GM23338 (cell line): ENCODE results near the gene MAP2K2.

Experiments used
- CTCF ChIP-seq, 2 experiments: fragments of 200-600 bp in 1 of 2; sonication (generic) in 1 of 2; conservative IDR thresholded peaks; 2 replicates each; pipeline versions ENCODE4 v1.5.1 to v1.6.1; 2016 to 2017; ENCODE audit warnings: antibody characterized with exemption in 2 of 2, low read depth in 2 of 2, mild to moderate bottlenecking in 2 of 2, moderate library complexity in 1 of 2
- ETS1 ChIP-seq: IDR thresholded peaks from 2 replicates; pipeline ENCODE4 v1.6.1; 2016; ENCODE audit warnings: antibody characterized with exemption
- POLR2AphosphoS5 ChIP-seq: IDR thresholded peaks from 2 replicates; pipeline ENCODE4 v1.6.1; 2016; ENCODE audit warnings: antibody characterized with exemption, low read depth

GRCh38 chr19:4124638-4125037, 716 bp upstream of the MAP2K2 start:
- no peak for TF ChIP-seq POLR2AphosphoS5
- no peak for TF ChIP-seq CTCF (conservative IDR thresholded peaks at IDR 0.05; ENCODE audit: low read depth in 2 of 2)
- TF ChIP-seq ETS1 = no peak
